Measurements from ENCODE around the gene CHSY3. TPM values are rescaled to one million over a fixed set of nuclear protein-coding genes. Genes with fewer than 3 reads are reported as not detected.

The CHSY3 gene
- total RNA-seq, 4 donors from 2014 or later = 1.7 to 5.6 (median 4.0) TPM

DNA sequence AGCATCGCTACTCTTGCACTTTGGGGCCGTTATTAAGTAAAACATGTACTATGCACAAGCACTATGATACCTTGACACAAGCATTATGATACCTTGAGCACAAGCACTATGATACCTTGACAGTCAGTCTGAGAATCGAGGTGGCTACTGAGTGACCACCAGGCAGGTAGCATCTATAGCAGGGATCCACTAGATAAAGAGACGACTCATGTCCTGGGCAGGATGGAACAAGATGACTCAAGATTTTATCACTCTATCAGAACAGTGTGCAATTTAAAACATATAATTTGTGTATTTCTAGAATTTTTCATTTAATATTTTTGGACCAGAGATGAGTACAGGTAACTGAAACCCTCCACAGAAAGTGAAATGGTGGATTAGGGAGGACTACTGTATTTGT lies 16.9 kb downstream of the CHSY3 start:
- DNase-seq = no peak
- WGBS, 2 donors = 87 to 97% methylated on average over 4 of the region's 4 CpGs
- Histone ChIP-seq H3K9me3 (no peaks in the 10 kb centered on the region), H3K4me1 (no peaks in the 10 kb centered on the region), H3K4me3 (replicated peaks in 1 of 3) (no peak overlapping the region), H3K27me3 (no peaks in the 10 kb centered on the region), H3K27ac (no peak overlapping the region), H3K36me3 (no peaks in the 10 kb centered on the region)
- TF ChIP-seq, protein P1, sequence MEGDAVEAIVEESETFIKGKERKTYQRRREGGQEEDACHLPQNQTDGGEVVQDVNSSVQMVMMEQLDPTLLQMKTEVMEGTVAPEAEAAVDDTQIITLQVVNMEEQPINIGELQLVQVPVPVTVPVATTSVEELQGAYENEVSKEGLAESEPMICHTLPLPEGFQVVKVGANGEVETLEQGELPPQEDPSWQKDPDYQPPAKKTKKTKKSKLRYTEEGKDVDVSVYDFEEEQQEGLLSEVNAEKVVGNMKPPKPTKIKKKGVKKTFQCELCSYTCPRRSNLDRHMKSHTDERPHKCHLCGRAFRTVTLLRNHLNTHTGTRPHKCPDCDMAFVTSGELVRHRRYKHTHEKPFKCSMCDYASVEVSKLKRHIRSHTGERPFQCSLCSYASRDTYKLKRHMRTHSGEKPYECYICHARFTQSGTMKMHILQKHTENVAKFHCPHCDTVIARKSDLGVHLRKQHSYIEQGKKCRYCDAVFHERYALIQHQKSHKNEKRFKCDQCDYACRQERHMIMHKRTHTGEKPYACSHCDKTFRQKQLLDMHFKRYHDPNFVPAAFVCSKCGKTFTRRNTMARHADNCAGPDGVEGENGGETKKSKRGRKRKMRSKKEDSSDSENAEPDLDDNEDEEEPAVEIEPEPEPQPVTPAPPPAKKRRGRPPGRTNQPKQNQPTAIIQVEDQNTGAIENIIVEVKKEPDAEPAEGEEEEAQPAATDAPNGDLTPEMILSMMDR (IDR thresholded peaks at IDR 0.05) = no peak
- no peak for TF ChIP-seq POLR2A (IDR thresholded peaks at IDR 0.05)
- intact Hi-C loops (cut with DNase I) = no loop called here

DNA sequence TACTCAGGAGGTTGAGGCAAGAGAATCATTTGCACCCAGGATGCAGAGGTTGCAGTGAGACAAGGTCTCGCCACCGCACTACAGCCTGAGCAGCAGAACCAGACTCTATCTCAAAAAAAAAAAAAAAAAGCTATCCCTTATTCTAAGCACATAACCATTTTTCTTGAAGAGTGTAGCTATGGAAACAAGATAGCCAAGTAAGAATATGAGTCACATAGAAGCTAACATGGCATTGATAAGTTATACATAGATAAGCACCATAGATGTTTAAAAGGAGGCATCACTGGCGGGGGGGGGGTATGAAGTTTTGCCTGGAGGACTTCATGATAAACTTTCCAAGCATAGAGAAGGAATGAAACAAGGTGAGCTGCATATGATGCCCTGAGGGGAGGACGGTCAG lies 26.0 kb downstream of the CHSY3 start:
- no peak for DNase-seq
- 93 to 94% methylated on average over 3 to 4 of the region's 4 CpGs for WGBS, 2 donors
- intact Hi-C loops (cut with DNase I) = no loop called here
- Histone ChIP-seq H3K27ac (no peak overlapping the region), H3K36me3 (no peaks in the 10 kb centered on the region), H3K4me1 (no peaks in the 10 kb centered on the region), H3K9me3 (no peaks in the 10 kb centered on the region), H3K4me3 (replicated peaks in 1 of 3) (no peak overlapping the region), H3K27me3 (no peaks in the 10 kb centered on the region)
- no peak for TF ChIP-seq POLR2A (IDR thresholded peaks at IDR 0.05)
- TF ChIP-seq, protein P1 (IDR thresholded peaks at IDR 0.05) = no peak

DNA sequence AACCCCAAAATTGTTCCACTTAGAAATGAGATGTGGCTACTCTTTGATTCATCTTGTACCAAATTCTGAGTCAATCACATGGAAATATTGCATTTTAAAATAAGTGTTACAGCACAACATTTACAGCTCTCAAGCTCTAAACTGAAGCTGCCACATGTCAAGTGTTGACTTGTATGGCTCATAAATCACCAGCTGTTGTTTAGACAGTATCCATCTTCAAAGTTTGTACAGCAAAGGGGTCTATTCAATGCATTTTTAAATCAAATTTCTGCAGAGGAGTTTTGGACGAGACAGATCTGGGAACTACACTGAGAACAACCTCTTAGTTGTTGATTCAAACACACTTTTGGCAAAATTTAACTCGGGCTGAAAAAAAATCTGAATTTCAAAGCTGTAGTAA lies 31.4 kb downstream of the CHSY3 start:
- WGBS, 2 donors = 79 to 82% methylated on average over 2 of the region's 2 CpGs
- Histone ChIP-seq H3K4me3 (replicated peaks in 1 of 3) (no peak overlapping the region), H3K27me3 (no peaks in the 10 kb centered on the region), H3K4me1 (no peaks in the 10 kb centered on the region), H3K27ac (no peak overlapping the region), H3K9me3 (no peaks in the 10 kb centered on the region), H3K36me3 (no peaks in the 10 kb centered on the region)
- DNase-seq = no peak
- TF ChIP-seq POLR2A (IDR thresholded peaks at IDR 0.05) = no peak
- TF ChIP-seq, protein P1 (IDR thresholded peaks at IDR 0.05) = no peak
- intact Hi-C loops (cut with DNase I) = no loop called here

DNA sequence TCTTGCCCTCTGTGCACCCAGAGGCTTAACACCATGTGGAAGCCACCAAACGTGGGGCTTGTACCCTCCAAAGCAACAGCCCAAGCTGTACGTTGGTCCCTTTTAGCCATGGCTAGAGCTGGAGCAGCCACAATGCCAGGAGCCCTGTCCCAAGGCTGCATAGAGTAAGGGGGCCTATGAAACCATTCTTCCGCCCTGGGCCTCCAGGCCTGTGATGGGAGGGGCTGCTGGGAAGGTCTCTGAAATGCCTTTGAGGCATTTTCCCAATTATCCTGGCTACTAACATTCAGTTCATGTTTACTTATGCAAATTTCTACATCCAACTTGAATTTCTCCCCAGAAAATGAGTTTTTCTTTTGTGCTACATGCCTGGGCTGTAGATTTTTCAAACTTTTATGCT lies 33.8 kb downstream of the CHSY3 start:
- WGBS, 2 donors = 86 to 100% methylated on average over 3 of the region's 3 CpGs
- H3K36me3 ChIP-seq = no peaks in the 10 kb centered on the region

DNA sequence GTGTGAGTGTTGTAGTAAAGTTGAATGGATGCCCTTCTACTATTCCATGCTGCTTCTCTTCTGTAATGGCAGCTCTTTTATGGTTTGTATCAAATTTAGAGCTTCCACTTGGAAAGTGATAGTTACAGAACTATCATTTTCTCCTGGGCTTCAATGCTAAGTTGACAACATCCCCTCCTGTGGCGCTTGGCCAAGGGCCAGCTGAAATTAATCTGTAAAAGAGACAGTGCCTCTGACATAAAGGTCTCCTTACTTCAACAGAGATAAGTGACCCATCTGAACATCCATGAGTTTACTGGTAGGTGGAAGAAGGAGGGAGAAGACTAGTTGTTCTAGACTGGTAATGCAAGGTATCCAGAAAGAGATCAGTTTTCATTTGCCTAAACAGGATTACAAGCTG lies 39.7 kb downstream of the CHSY3 start:
- no peaks in the 10 kb centered on the region for H3K9me3 ChIP-seq
- H3K36me3 ChIP-seq = no peaks in the 10 kb centered on the region
- intact Hi-C loops (cut with DNase I) = no loop called here
- no peak overlapping the region for H3K27ac ChIP-seq
- TF ChIP-seq POLR2A (IDR thresholded peaks at IDR 0.05) = no peak
- TF ChIP-seq, protein P1 (IDR thresholded peaks at IDR 0.05) = no peak
- no peaks in the 10 kb centered on the region for H3K27me3 ChIP-seq
- no peak overlapping the region for H3K4me3 ChIP-seq (replicated peaks in 1 of 3)
- 60 to 95% methylated on average over 1 of the region's 1 CpG for WGBS, 2 donors
- peaks cover 7% of the 10 kb centered on the region in 2 donors for H3K4me1 ChIP-seq
- DNase-seq = no peak

More for the DNA sequence above, 33.8 kb downstream of the CHSY3 start:
- H3K4me3 ChIP-seq (replicated peaks in 1 of 3) = no peak overlapping the region
- intact Hi-C loops (cut with DNase I) = no loop called here
- DNase-seq = no peak
- H3K27ac ChIP-seq = no peak overlapping the region
- H3K4me1 ChIP-seq = no peaks in the 10 kb centered on the region
- H3K9me3 ChIP-seq = no peaks in the 10 kb centered on the region
- TF ChIP-seq, protein P1 (IDR thresholded peaks at IDR 0.05) = no peak
- no peak for TF ChIP-seq POLR2A (IDR thresholded peaks at IDR 0.05)
- H3K27me3 ChIP-seq = no peaks in the 10 kb centered on the region
